Measurements from ENCODE around the gene AMZ2.
A peak's percentile ranks its signal among the peaks of the same experiment; 100 is the strongest.

The AMZ2 gene

GRCh38 chr17:68291836-68292688 lies 44.2 kb downstream of the AMZ2 start:
- peak; percentile 56 for DNase-seq

- no peak for DNase-seq
Observed at GRCh38 chr17:68292689-68293040, 44.8 kb downstream of the AMZ2 start.

DNA sequence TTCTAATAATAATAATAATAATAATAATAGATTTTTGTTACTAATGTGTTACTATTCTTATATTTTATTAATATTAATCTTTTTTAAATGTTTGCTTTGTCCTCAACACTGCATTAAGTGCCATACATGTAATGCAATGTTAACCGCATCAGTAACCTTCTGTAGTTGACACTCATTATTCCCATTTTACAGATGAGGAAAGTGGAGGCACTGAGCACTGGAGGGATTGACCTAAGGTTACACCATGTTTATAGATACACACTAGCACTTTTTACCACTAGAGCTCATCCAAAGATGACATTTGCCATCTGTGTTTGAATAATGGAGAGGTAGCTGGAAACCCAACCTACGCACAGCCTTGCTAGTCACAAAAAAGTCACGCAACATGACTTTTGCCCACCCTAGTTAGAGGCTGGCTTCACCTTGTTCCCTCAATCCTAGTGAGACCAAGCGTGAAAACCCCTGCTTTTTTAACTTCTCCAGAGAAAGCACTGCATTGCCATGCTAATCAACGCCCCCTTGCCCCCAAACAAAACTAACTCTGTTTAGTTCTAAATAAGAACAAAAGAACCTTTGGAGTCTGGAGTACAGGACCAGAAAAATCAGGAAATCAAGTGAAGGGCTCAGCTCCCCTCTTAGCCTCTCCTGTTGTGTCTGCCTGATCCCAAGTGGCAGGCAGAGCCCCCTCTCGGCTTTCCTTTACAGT lies 45.8 kb downstream of the AMZ2 start:
- DNase-seq, result no peak

- DNase-seq, result no peak
Observed at GRCh38 chr17:68294196-68294555, 46.3 kb downstream of the AMZ2 start.

DNA sequence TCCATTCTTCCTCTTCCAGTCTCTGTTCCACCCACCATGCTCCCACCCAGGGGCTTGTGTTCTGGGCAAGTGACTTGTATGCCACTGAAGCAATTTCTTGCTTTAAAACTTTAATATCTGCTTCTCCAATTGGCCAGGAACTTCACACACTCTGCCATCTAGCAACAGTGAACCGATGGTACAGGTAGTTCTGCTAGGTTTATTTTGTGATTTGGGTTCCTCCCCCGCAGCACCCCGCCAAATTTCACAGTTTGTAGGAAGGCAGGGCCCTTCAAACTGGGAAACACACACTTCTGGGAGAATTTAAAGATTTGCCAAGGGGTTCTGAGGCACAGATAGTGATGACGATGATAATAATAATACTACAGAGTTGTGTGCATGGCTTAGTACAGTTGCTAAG lies 46.8 kb downstream of the AMZ2 start:
- no peak for DNase-seq

DNA sequence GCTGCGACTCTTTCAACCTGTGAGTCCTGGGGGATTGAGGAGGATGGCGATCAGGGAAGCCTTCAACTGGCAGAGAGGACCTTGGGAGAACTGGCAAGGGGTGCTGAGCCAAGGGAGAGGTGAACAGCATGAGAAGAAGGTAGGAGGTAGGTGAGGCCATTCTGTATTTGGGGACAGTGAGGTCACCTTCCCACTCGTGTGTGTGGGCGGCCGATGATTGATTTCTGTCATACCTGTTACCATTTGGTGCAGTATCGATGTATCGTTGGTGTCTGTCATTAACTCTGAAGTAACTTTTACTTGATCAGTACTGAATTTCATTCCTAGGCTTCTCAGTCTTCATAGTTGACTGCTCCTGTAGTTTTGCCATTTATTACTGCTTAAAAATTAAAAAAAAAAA lies 47.2 kb downstream of the AMZ2 start:
- no peak for DNase-seq

GRCh38 chr17:68296217-68297191 lies 48.7 kb downstream of the AMZ2 start:
- no peak for DNase-seq

- DNase-seq, result no peak
Observed at GRCh38 chr17:68297195-68297594, 49.4 kb downstream of the AMZ2 start.

DNA sequence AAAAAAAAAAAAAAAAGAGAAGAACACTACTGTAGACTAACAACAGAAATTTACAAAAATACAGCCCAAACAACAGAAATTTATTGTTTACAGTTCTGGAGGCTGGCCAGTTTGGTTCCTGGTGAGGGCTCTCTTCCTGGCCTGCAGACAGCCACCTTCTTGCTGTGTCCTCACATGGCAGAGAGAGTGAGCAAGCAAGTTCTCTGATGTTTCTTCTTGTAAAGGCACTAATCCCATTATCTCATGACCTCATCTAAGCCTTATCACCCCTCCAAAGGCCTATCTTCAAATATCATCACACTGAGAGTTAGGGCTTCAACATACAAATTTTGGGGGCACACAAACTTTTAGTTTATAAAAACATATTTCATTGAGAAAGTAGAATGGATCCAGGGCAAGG lies 50.8 kb downstream of the AMZ2 start:
- DNase-seq, result no peak

- no peak for DNase-seq
Observed at GRCh38 chr17:68299817-68300216, 52.0 kb downstream of the AMZ2 start.

DNA sequence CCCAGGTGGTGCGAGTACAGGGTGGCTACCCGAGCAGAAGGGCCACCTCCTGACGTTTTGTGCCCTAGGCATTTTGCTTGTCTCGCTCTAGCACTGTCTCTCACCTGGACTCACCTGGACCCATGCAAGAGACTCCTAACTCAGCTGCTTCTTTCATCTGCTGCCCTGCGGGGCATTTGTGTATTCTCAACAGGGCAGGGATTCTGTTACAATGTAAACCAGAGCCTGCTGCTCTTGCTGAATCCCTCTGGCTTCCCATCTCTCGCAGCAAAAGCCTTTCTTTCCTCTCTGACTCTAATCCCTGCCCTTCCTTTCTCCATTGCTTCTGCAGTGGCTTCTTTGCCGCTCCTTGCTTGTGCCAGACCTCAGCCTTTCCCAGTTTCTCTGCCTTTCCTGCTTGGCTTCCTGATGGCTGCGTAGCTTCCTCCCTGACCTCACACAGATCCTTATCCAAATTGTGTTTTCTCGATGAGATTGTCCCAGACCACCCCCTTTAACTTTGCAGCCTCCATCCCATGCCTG lies 53.7 kb downstream of the AMZ2 start:
- no peak for DNase-seq

GRCh38 chr17:68302066-68302564 lies 54.3 kb downstream of the AMZ2 start:
- DNase-seq, result no peak

GRCh38 chr17:68302666-68303065 lies 54.8 kb downstream of the AMZ2 start:
- no peak for DNase-seq

GRCh38 chr17:68304706-68305105 lies 56.9 kb downstream of the AMZ2 start:
- DNase-seq, result no peak

DNA sequence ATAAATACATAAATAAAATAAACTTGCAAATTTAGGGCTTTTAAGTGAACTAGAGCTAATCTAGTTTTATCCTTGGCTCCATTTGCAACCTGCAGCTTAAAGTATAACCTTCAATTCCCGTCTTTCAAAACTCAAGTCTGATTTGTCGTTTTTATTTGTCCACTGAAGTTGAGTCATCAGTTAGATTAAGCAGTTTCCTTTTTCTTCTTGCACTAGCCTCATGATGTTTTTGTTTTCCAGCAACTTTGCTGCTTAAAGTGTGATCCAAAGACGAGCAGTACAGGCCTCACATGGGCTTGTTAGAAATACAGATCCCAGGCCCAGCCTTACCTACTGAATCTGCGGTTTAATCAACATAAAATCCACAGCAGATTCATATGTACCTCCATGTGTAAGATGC lies 57.3 kb downstream of the AMZ2 start:
- no peak for DNase-seq
